HepG2 (cell line): ENCODE data around the gene CDO1. TPM values are rescaled to one million over a fixed set of nuclear protein-coding genes. Genes with fewer than 3 reads are reported as not detected.

Experiments
- ATAC-seq: fragments of 200-7000 bp; cut with Tn5 transposase; 3 replicates; pipeline ENCODE4 v1.9.1; 2020; ENCODE audit warnings: mild to moderate bottlenecking, moderate library complexity
- BruUV-seq: library from RNA; stranded (reverse); fragments of 400-500 nt; replicated peaks from 2 replicates; lab custom pipeline; 2021; lab: Mats Ljungman, UMichigan
- CTCF ChIA-PET: fragments of 300-600 bp; formaldehyde crosslinking; extraction: SDS; loops from one replicate; lab custom pipeline; 2021; ENCODE audit warnings: low total read pairs, inconsistent platforms, low intra/inter-chr PET ratio; lab: Yijun Ruan, JAX
- POLR2A ChIA-PET: fragments of 350-600 bp; sonication (Branson Sonifier 250); formaldehyde crosslinking; loops from one replicate; lab custom pipeline; 2020; ENCODE audit warnings: antibody characterized with exemption, inconsistent platforms; lab: Yijun Ruan, JAX
- DNase-seq: peaks from one replicate; pipeline ENCODE4 v3.0.0-alpha.2; 2015; ENCODE audit warnings: low spot score
- FAIRE-seq: peaks from 3 replicates; lab custom pipeline; 2011; peaks lifted over from hg19 to GRCh38; lab: Jason Lieb, UNC
- H2AFZ ChIP-seq: one replicate; pipeline ENCODE4 v1.6.1; 2011; ENCODE audit warnings: low read length, inconsistent platforms
- H3K27ac ChIP-seq: fragments of 300-600 bp; 3 replicates; pipeline ENCODE4 v1.8.0; 2011; ENCODE audit warnings: mixed run types, mild to moderate bottlenecking, mixed read lengths, low read length, inconsistent platforms; ENCODE audit not compliant: insufficient read depth; ENCODE audit errors: extremely low read length
- H3K27me3 ChIP-seq, 2 experiments: fragments of 200-600 bp in 1 of 2; 2 replicates in 1 of 2; 3 replicates in 1 of 2; pipeline versions ENCODE4 v1.6.0 to v1.8.0; 2011; ENCODE audit warnings: low read length in 2 of 2, mild to moderate bottlenecking in 2 of 2, moderate library complexity in 2 of 2, inconsistent platforms in 1 of 2; ENCODE audit not compliant: insufficient read depth in 2 of 2, control insufficient read depth in 1 of 2
- H3K36me3 ChIP-seq, 2 experiments: fragments of 200-600 bp in 1 of 2; replicated peaks in 1 of 2; 2 replicates in 1 of 2; 3 replicates in 1 of 2; pipeline versions ENCODE4 v1.5.1 to v1.8.0; 2011; ENCODE audit warnings: low read length in 2 of 2, inconsistent platforms in 1 of 2; ENCODE audit not compliant: insufficient read depth in 2 of 2, control insufficient read depth in 1 of 2
- H3K4me1 ChIP-seq: 2 replicates; pipeline ENCODE4 v1.5.1; 2012; ENCODE audit warnings: low read length, inconsistent platforms; ENCODE audit not compliant: insufficient read depth
- H3K4me2 ChIP-seq: 2 replicates; pipeline ENCODE4 v1.6.0; 2011; ENCODE audit warnings: low read depth, low read length, inconsistent platforms
- H3K4me3 ChIP-seq, 3 experiments: fragments of 200-600 bp in 1 of 3; sonication (generic), shearing (Covaris generic) in 1 of 3; replicated peaks in 1 of 3; 2 replicates each; pipeline ENCODE4 v1.5.1; 2011 to 2016; ENCODE audit warnings: low read length in 3 of 3, inconsistent platforms in 2 of 3, low read depth in 2 of 3, mild to moderate bottlenecking in 2 of 3, control low read depth in 1 of 3, mixed read lengths in 1 of 3; ENCODE audit not compliant: insufficient read depth in 1 of 3
- H3K79me2 ChIP-seq: one replicate; pipeline ENCODE4 v1.6.1; 2011; ENCODE audit warnings: low read length, inconsistent platforms; ENCODE audit not compliant: insufficient read depth
- H3K9ac ChIP-seq: 2 replicates; pipeline ENCODE4 v1.6.0; 2011; ENCODE audit warnings: mild to moderate bottlenecking, low read depth, low read length, inconsistent platforms; ENCODE audit not compliant: insufficient read depth
- H3K9me3 ChIP-seq: 2 replicates; pipeline ENCODE4 v1.5.1; 2012; ENCODE audit warnings: mild to moderate bottlenecking, low read length
- H4K20me1 ChIP-seq: 2 replicates; pipeline ENCODE4 v1.6.0; 2011; ENCODE audit warnings: inconsistent platforms, mild to moderate bottlenecking, low read length, moderate library complexity; ENCODE audit not compliant: insufficient read depth
- ARNTL ChIP-seq: sonication (generic); formaldehyde crosslinking; IDR thresholded peaks from 2 replicates; pipeline ENCODE4 v1.4.0; 2020; ENCODE audit warnings: mild to moderate bottlenecking, missing genetic modification reagents
- CHCHD3 ChIP-seq: sonication (generic); formaldehyde crosslinking; IDR thresholded peaks from 2 replicates; pipeline ENCODE4 v1.8.0; 2022; ENCODE audit warnings: mild to moderate bottlenecking, missing genetic modification reagents, moderate library complexity
- GFI1 ChIP-seq: sonication (generic); formaldehyde crosslinking; IDR thresholded peaks from 2 replicates; pipeline ENCODE4 v1.5.0; 2020; ENCODE audit warnings: missing genetic modification reagents, mild to moderate bottlenecking, borderline replicate concordance
- MBD4 ChIP-seq: IDR thresholded peaks from 2 replicates; pipeline ENCODE4 v1.6.1; 2012; ENCODE audit warnings: low read length, inconsistent platforms, borderline replicate concordance
- NR2F6 ChIP-seq, 2 experiments: IDR thresholded peaks; 2 replicates each; pipeline ENCODE4 v1.6.1; 2016; ENCODE audit warnings: antibody characterized with exemption in 1 of 2, mild to moderate bottlenecking in 1 of 2
- RERE ChIP-seq: IDR thresholded peaks from 2 replicates; pipeline ENCODE4 v1.6.1; 2016; ENCODE audit warnings: low read depth, missing genetic modification reagents, missing compliant biosample characterization
- SMAD9 ChIP-seq: sonication (generic); formaldehyde crosslinking; IDR thresholded peaks from 2 replicates; pipeline ENCODE4 v1.5.1; 2020; ENCODE audit warnings: mild to moderate bottlenecking, missing genetic modification reagents
- ZBTB1 ChIP-seq: sonication (generic); formaldehyde crosslinking; IDR thresholded peaks from 2 replicates; pipeline ENCODE4 v1.4.0; 2020; ENCODE audit warnings: missing genetic modification reagents, borderline replicate concordance
- WGBS: methylation state at CpG from one replicate; pipeline ENCODE4 v1.1.6; 2017; ENCODE audit warnings: low lambda C conversion rate; 5-methylcytosine and 5-hydroxymethylcytosine counted together
- in situ Hi-C: cut with HindIII; loops from 2 replicates; pipeline ENCODE4 v1.10.0; 2017; ENCODE audit warnings: low pct_unique_long_range_greater_than_20kb; ENCODE audit not compliant: extremely low pct_ligation_motif_present
- intact Hi-C: fragments of 100-400 bp; cut with micrococcal nuclease; formaldehyde crosslinking; loops from one replicate; pipeline ENCODE4 v1.10.0; 2022; ENCODE audit not compliant: unreplicated experiment
- polyA plus RNA-seq, 8 experiments: library from polyadenylated mRNA; depleted of rRNA in 3 of 8; stranded (reverse) in 7 of 8; unstranded in 1 of 8; fragments of >200 nt; fragmentation: Illumina TruSeq in 4 of 8; extraction: Trizol in 4 of 8; gene quantifications; 2 replicates each; pipeline versions ENCODE4 v1.2.1 to v1.2.3, GENCODE V29; 2011 to 2016; ENCODE audit warnings: low read depth in 4 of 8, missing spikeins in 1 of 8, mixed read lengths in 1 of 8; ENCODE audit not compliant: insufficient read depth in 1 of 8
- total RNA-seq, 5 experiments: library from RNA; depleted of rRNA; stranded (reverse); fragments of >200 nt; fragmentation: Illumina TruSeq; extraction: Trizol; gene quantifications; 2 replicates each; pipeline ENCODE4 v1.2.3, GENCODE V29; 2016; ENCODE audit warnings: low read depth in 1 of 5
- TF ChIP-seq, protein P1 (sequence below): sonication (generic); formaldehyde crosslinking; IDR thresholded peaks from 2 replicates; pipeline ENCODE4 v1.9.0; 2021; ENCODE audit warnings: missing genetic modification reagents, borderline replicate concordance
- TF ChIP-seq, protein P2 (sequence below): sonication (generic); formaldehyde crosslinking; IDR thresholded peaks from 2 replicates; pipeline ENCODE4 v1.4.0; 2020; ENCODE audit warnings: mild to moderate bottlenecking, missing genetic modification reagents
- TF ChIP-seq, protein P3 (sequence below): sonication (generic); formaldehyde crosslinking; IDR thresholded peaks from 2 replicates; pipeline ENCODE4 v1.5.1; 2020; ENCODE audit warnings: missing genetic modification reagents, mild to moderate bottlenecking, borderline replicate concordance

CDO1 gene
- total and polyA plus RNA-seq, 2 of the 13 experiments (the other 11 are each of a cell fraction or from before 2014, with no cell fraction given): 3.2 to 4.4 TPM

GRCh38 chr5:115758356-115758755 is 58.1 kb downstream of the CDO1 start:
- no peak overlapping the region for H3K4me2 ChIP-seq
- H3K36me3 ChIP-seq: no peaks in the 10 kb centered on the region
- FAIRE-seq (no peak), ATAC-seq (no peak), DNase-seq (no peak)
- POLR2A ChIA-PET: no interaction called here
- no peaks in the 10 kb centered on the region for H3K79me2 ChIP-seq
- in situ Hi-C loops: no loop called here
- no peak overlapping the region for H3K9ac ChIP-seq
- no peaks in the 10 kb centered on the region for H3K9me3 ChIP-seq
- no peak overlapping the region for H2AFZ ChIP-seq
- H3K4me1 ChIP-seq: no peaks in the 10 kb centered on the region
- CTCF ChIA-PET: no interaction called here
- no peak overlapping the region for H3K27ac ChIP-seq
- no peaks in the 10 kb centered on the region for H4K20me1 ChIP-seq
- BruUV-seq: no TSS peak
- H3K27me3 ChIP-seq: no peaks in the 10 kb centered on the region
- H3K4me3 ChIP-seq: no peak overlapping the region
- intact Hi-C loops: no loop called here
- 33% methylated on average over 5 of the region's 5 CpGs for WGBS
- TF ChIP-seq NR2F6 (IDR thresholded peaks at IDR 0.05): no peak
- TF ChIP-seq NR2F6 (CRISPR knock-in tag; IDR thresholded peaks at IDR 0.05): no peak
- no peak for TF ChIP-seq ARNTL (CRISPR knock-in tag)
- TF ChIP-seq SMAD9 (CRISPR knock-in tag): no peak
- TF ChIP-seq, protein P1, sequence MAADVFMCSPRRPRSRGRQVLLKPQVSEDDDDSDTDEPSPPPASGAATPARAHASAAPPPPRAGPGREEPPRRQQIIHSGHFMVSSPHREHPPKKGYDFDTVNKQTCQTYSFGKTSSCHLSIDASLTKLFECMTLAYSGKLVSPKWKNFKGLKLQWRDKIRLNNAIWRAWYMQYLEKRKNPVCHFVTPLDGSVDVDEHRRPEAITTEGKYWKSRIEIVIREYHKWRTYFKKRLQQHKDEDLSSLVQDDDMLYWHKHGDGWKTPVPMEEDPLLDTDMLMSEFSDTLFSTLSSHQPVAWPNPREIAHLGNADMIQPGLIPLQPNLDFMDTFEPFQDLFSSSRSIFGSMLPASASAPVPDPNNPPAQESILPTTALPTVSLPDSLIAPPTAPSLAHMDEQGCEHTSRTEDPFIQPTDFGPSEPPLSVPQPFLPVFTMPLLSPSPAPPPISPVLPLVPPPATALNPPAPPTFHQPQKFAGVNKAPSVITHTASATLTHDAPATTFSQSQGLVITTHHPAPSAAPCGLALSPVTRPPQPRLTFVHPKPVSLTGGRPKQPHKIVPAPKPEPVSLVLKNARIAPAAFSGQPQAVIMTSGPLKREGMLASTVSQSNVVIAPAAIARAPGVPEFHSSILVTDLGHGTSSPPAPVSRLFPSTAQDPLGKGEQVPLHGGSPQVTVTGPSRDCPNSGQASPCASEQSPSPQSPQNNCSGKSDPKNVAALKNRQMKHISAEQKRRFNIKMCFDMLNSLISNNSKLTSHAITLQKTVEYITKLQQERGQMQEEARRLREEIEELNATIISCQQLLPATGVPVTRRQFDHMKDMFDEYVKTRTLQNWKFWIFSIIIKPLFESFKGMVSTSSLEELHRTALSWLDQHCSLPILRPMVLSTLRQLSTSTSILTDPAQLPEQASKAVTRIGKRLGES (CRISPR knock-in tag): no peak
- no peak for TF ChIP-seq ZBTB1 (CRISPR knock-in tag)
- no peak for TF ChIP-seq MBD4
- TF ChIP-seq, protein P2, sequence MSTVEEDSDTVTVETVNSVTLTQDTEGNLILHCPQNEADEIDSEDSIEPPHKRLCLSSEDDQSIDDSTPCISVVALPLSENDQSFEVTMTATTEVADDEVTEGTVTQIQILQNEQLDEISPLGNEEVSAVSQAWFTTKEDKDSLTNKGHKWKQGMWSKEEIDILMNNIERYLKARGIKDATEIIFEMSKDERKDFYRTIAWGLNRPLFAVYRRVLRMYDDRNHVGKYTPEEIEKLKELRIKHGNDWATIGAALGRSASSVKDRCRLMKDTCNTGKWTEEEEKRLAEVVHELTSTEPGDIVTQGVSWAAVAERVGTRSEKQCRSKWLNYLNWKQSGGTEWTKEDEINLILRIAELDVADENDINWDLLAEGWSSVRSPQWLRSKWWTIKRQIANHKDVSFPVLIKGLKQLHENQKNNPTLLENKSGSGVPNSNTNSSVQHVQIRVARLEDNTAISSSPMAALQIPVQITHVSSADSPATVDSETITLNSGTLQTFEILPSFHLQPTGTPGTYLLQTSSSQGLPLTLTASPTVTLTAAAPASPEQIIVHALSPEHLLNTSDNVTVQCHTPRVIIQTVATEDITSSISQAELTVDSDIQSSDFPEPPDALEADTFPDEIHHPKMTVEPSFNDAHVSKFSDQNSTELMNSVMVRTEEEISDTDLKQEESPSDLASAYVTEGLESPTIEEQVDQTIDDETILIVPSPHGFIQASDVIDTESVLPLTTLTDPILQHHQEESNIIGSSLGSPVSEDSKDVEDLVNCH: no peak
- TF ChIP-seq, protein P3, sequence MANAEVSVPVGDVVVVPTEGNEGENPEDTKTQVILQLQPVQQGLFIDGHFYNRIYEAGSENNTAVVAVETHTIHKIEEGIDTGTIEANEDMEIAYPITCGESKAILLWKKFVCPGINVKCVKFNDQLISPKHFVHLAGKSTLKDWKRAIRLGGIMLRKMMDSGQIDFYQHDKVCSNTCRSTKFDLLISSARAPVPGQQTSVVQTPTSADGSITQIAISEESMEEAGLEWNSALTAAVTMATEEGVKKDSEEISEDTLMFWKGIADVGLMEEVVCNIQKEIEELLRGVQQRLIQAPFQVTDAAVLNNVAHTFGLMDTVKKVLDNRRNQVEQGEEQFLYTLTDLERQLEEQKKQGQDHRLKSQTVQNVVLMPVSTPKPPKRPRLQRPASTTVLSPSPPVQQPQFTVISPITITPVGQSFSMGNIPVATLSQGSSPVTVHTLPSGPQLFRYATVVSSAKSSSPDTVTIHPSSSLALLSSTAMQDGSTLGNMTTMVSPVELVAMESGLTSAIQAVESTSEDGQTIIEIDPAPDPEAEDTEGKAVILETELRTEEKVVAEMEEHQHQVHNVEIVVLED (CRISPR knock-in tag): no peak
- TF ChIP-seq GFI1: no peak
- TF ChIP-seq RERE: no peak
- TF ChIP-seq CHCHD3 (CRISPR knock-in tag): no peak
